GM23248 (cell line): ENCODE data around the gene CNNM4.

Experiments used
- EZH2 ChIP-seq: fragments of 200-600 bp; sonication (generic); IDR thresholded peaks from 2 replicates; pipeline ENCODE4 v1.6.1; 2018; ENCODE audit warnings: antibody characterized with exemption, mild to moderate bottlenecking; ENCODE audit not compliant: insufficient read depth, poor library complexity, severe bottlenecking
- EZH2phosphoT487 ChIP-seq: fragments of 200-600 bp; sonication (generic); IDR thresholded peaks from 2 replicates; pipeline ENCODE4 v1.6.1; 2018; ENCODE audit warnings: antibody characterized with exemption, moderate library complexity, mild to moderate bottlenecking, low read depth; ENCODE audit not compliant: insufficient read depth

- TF ChIP-seq EZH2phosphoT487 (no peak), EZH2 (no peak)
Observed at GRCh38 chr2:96821113-96821675, 60.5 kb downstream of the CNNM4 start.
